ENCODE data around the gene DYNC2H1. TPM values are rescaled to one million over a fixed set of nuclear protein-coding genes. Genes with fewer than 3 reads are reported as not detected.

DYNC2H1 gene
- polyA plus RNA-seq, 1 donor = 9.9 TPM

DNA sequence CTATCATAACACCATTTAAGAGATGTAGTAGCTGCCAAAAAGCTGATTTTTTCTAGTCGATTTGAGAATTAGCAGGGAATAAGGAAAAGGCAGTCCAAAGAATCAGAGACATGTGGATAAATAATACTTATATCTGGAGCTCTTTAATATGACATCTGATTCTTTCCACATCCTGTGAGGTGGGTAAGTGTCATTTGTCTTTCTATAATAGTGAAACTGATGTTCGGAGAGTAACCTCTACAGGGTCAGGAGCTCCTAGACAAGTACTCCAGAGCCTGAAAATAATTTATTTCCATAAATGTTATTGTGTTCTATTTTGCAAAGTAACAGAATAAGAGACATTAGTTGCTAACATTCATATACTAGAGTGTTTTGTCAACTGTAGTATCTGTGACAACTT is 367.6 kb downstream of the DYNC2H1 start:
- DNase-seq = no peak

DNA sequence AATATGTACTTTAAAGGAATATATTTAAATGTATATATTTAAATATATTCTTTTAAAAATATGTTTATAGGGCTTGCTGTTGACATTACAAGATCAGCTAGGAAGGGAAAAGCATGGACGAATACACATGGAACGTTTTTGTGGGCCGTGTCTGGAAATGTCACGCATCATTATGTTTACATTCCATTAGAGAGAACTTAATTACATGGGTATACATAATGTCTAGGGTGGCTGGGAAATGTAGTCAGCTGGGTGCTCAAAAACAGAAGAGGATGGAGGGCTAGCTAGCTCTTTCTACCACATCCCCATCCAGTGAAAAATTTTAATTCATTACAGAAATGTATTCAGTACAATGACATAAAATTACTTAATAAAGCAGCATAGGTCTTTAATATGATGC is 371.2 kb downstream of the DYNC2H1 start:
- no peak for DNase-seq

DNA sequence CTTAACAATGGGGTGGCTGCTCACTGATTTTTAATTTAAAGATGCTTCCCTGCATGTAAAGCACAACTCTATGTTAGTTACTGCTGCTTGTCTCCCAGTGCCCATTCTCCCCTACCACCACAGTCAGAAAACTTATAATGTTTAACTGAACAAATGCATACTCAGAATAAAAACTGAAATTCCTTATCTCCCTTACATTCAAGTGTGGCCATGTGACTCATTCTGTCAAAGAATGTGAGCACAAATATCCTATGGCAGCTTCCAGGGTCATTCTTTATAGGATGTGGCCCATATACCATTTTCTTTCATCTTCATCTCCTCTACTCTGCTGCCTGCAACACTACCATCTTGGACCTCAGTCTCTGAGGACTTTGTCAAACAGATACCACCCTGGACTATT is 374.8 kb downstream of the DYNC2H1 start:
- DNase-seq = no peak

DNA sequence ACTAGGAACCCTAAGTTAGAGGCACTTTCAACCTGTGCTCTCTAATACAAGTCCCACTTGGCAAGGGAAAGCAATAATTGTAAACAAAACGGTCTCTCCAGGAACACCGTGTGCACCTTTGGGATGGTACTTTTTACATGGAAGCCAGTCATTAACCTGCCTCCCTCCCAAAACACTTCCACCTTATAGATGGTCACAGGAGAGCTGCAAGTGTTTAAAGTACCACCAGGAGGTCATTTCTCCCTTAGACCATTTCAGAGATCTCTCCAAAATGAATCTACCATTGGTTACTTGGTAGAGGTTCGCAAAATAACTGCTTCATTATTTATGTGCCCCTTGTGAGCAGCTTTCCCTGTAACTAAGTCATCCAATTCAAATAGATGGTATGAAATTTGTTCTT is 375.3 kb downstream of the DYNC2H1 start:
- no peak for DNase-seq

DNA sequence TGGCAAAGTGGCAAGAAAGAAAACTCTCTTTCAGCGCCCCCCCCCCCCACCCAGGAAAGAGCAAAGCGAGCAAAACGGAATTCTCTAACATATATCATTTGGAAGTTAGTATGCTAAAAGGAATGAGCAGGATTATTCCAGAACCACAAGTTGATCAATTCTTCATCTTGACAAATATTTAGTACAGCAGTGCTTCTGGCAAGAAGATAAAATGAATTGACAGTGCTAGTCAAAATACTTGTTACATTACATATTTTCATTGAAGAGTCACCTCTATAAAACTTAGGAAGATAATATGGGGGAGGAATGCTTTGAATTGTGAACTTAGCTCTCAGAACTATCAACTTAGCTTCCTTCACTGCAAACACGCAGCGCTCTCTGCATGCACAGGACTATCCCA is 377.4 kb downstream of the DYNC2H1 start:
- DNase-seq = no peak

DNA sequence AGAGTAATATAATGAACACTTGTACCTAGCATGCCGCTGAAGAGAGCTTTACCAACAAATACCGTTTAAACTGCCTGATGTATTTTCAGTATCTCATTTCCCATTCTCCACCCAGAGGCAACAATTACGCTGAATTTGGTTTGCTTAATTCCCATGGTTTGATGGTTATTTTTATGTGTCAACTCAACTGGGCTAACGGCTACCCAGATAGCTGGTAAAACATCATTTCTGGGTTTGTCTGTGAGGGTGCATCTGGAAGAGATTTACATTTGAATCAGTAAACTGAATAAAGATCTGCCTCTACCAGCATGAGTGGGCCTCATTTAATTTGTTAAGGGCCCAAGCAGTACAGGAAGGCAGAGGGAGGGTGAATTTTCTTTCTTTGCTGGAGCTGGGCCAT is 377.9 kb downstream of the DYNC2H1 start:
- no peak for DNase-seq

DNA sequence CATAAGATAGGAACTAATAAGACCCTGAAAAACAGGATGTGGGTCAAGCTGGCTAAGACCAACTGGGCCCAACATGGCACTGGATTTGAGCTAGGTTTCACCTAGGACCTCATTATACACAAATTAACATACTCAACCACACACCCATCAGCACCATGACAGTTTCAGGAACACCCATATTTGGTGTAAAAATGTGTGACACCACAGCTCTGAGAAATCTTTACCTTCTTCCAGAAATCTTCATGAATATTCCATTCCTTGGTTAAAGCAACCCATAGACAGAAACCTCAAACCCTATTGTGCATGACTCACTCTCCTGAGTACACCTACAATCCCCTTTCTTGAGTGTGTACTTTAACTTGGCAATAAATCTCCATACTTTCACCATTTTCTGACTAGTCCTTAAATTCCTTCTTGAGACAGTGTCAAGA is 378.8 kb downstream of the DYNC2H1 start:
- no peak for DNase-seq

DNA sequence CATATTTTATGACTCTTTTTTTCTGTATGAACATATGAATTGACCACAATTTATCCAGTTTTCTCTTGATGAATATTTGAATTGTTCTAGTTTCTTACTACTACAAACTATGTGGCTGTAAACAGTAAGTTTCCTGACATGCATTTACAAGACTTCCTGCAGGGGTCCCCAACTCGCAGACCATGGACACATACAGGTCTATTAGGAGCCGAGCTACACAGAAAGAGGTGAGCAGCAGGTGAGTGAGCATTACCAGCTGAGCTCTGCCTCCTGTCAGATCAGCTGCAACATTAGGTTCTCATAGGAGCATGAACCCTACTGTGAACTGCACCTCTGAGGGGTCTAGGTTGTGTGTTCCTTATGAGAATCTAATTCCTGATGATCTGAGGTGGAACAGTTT is 379.4 kb downstream of the DYNC2H1 start:
- no peak for DNase-seq

DNA sequence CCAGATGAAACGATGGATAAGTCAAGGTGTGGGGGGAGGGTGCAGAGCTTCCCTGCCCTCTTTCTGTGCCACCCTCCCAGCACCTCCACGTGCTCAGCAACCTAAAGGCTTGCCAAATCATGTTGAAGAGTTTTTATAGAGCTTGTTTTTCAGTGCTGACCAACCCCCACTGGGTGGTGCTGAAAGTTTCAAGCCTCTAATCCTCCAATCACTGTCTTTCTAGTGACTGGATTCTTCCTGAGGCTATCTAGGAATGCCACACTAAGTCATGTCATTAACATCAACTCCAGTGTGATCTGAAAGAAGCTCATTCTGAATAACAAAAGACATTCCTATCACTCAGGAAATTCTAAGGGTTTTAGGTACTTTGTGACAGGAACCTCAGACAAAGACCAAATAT is 382.6 kb downstream of the DYNC2H1 start:
- DNase-seq = no peak

DNA sequence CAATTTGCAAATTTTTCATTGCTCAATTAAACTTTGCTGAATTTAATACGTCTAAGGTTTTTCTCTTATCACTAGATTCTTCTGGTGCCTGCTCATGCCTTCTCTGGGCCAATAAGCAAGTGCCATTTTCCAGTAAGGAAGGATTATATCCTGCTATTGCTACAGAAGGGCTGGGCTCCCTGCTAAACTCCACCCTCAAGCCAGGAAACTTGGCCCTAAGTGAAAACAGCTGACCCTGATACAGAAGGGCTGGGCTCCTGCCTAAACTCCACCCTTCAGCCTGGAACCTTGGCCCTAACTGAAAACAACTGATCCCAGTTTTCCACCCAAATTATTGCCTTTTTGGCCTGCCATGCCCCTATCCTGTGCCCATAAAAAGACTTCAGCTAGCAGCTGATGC is 385.3 kb downstream of the DYNC2H1 start:
- no peak for DNase-seq

DNA sequence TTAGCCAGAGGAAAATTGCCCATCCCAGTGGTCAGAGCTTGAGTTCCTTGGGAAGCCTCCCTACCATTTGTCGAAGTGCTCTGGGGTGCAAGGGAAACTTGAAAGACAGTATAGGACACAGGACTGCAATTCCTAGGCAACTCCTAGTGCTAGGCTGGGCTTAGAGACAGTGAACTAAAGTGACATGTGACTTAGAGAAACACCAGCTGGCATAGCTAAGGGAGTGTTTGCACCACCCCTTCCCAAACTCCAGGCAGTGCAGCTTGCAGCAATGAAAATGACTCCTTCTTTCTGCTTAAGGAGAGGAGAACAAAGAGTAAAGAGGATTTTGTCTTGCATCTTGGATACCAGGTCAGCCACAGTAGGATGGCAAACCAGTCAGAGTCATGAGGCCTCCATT is 388.0 kb downstream of the DYNC2H1 start:
- no peak for DNase-seq

DNA sequence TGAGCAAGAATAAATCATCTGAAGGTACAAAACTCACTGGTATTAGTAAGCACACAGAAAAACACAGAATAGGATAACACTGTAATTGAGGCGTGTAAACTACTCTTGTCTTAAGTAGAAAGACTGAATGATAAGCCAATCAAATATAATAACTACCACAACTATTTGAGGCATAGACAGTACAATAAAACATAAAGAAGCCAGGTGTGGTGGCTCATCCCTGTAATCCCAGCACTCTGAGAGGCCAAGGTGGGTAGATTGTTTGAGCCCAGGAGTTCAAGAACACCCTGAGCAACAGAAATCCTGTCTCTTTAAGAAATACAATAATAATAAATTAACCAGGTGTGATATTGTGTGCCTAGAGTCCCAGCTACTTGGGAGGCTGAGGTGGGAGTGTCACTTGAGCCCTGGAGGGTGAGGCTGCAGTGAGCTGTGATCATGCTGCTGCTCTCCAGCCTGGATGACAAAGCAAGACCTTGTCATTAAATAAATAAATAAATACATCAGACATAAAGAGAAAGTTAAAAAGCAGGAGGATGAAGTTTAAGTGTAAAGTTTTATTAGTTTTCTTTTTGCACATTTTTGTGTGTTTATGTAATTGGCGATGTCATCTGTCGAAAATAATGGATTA is 390.6 kb downstream of the DYNC2H1 start:
- DNase-seq = no peak

DNA sequence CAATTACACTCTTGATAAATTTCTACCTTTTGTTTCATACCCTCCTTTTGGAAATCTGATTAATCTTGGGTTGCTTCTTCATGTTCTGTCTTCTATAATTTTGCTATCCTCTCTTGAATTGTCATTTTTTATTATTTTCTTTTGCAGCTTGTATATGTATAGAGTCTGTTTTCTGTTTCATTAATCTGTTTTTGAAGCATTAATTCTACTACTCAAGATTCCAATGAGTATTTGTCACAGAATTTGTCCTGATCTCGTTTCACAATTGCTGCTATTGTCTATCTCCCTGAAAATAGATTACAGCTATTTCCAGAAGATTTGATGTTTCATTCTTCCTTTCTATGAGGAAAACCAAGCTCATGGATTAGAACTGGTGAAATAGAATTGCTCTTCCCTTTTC is 406.1 kb downstream of the DYNC2H1 start:
- no peak for DNase-seq

DNA sequence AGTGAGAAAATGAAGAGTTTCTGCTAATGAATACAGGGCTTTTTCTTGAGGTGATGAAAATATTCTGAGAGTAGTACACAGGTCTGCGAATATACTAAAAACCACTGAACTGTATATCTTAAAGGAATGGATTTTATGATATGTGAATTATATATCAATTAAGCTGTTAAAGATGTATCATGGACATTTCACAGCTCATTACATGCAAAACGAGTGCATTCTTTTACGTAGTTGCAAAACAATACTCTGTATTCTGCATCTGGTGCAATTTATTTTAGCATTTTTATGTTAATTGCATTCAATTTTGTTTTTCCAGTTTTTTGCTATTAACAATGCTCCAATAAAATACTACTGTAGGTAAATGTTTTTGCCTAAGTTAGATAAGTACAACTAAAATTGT is 411.6 kb downstream of the DYNC2H1 start:
- no peak for DNase-seq

DNA sequence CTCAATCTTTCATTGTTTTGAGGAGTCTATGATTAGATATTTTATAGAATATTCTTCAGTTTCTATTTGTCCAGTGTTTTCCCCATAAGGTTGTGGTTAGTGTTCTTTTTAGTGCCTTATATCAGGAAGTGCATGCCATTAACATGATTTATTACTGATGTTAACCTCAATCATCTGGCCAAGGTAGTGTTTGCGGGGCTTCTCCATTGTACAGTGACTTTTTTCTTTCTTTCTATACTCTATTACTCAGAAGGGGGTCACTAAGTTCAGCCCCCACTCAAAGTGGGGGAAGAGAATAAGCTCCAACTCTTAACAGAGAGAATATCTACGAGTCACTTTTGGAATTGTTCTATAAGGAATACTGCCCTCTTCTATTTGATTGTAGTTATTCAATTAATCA is 415.8 kb downstream of the DYNC2H1 start:
- DNase-seq = no peak

DNA sequence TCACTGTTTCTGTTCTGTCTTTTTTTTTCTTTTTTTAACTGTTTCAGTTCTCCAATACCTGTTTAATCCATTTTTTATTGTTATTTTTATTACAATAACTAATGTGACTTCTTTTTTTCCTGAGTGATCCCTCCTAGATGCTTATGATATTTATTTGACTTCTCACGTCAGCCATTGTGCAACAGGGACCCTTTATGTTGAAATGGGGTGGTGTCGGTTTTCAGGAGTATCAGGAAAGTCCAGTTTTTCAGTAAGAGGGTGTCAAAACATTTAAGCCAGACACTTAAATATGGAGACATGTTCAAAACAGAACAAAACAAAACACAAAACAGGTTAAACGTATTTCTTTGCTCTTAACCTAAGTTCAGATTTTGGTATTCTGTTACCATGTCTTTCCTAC is 418.8 kb downstream of the DYNC2H1 start:
- DNase-seq = no peak

DNA sequence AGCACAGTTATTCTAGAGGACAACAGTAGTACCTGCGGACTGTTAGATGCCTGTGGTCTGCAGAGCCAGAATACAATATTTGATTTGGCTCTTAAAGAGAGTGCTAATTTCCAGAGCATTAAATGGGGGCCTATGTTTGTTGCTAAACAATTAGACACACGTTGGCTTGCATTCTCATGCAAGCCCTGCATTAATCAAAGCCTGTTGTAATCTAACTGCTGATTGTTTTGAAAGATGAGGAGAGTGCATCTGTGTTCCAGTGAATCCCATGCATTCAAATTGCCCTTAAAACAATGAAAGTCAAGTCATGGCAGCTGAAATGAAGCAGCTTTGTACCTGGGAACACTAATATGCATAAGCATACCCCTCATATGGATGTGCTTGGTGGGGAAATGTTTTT is 419.4 kb downstream of the DYNC2H1 start:
- DNase-seq = no peak

DNA sequence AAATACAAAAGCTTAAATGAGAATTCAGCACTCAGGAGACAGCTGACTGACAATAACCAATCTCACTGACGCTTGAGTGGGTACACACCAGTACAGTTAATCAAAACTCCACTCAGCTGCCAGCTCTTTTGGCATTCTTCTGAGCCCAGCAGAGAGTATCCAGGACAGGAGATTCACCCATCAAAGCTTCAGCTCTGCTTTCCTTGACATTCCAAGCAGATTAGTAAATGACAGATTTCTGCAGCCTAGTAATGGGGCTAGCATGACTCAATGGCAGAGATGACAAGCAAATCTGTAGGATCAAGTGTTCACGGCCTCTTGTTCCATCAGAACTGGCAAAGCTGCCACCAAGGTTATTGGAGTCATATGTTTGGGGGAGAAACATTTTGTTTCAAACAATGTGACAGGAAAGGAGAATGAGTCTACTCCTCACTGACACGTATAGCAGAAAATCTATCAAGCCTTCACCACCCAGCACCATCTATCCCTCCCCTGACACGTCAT is 420.0 kb downstream of the DYNC2H1 start:
- DNase-seq = no peak

Other genes starting within 250 kb of the DYNC2H1 start
- gene MMP12, start 234.4 kb upstream of the DYNC2H1 start, polyA plus RNA-seq (ENCODE audit: insufficient read length) = not detected
- not detected for gene MMP13, start 153.7 kb upstream of the DYNC2H1 start, polyA plus RNA-seq (ENCODE audit: insufficient read length)
- 33.5 TPM for gene DCUN1D5, start 17.3 kb upstream of the DYNC2H1 start, polyA plus RNA-seq (ENCODE audit: insufficient read length)